Renal cortical epithelial cell (primary cell): ENCODE measurements around the gene CEP41. TPM values are rescaled to one million over a fixed set of nuclear protein-coding genes. Genes with fewer than 3 reads are reported as not detected.
A peak's percentile ranks its signal among the peaks of the same experiment; 100 is the strongest.

Experiments
- DNase-seq: peaks from one replicate; pipeline ENCODE4 v3.0.0-alpha.2; 2011; ENCODE audit warnings: low read depth
- total RNA-seq: library from RNA; depleted of rRNA; stranded (reverse); fragments of >200 nt; gene quantifications from 2 replicates; pipeline ENCODE4 v1.2.3, GENCODE V29; 2014

CEP41 gene
- total RNA-seq, 1 donor from 2014 or later, result 18.7 TPM

DNA sequence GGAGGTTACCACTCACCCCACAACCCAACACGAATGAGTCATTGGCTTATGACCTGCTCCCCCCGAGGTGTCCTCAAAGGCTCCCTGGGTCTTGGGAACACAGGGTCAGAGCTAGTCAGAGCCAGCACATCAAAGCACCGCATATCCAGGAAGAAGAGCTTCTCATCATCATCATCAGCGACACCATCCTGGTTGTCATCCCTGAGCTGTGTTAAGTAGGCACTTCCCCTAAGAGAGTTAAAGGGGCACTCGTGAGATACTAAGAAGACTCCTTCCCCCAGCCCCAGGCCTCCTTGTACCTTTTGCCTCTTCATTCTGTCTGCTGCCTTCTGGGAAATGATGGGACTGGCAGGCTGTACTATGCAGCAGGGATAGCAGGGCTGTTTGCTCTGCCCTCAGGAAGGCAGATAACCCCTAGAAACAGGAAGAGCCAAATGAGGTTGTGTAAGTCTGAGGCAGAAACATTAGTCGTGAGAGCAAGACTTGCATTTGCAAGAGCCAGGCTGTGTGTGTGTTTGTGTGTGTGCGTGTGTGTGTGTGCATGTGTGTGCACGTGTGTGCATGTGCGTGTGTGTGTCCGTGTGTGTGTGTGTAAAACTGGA, 71.6 kb downstream of the CEP41 start:
- peak; percentile 84 for DNase-seq

DNA sequence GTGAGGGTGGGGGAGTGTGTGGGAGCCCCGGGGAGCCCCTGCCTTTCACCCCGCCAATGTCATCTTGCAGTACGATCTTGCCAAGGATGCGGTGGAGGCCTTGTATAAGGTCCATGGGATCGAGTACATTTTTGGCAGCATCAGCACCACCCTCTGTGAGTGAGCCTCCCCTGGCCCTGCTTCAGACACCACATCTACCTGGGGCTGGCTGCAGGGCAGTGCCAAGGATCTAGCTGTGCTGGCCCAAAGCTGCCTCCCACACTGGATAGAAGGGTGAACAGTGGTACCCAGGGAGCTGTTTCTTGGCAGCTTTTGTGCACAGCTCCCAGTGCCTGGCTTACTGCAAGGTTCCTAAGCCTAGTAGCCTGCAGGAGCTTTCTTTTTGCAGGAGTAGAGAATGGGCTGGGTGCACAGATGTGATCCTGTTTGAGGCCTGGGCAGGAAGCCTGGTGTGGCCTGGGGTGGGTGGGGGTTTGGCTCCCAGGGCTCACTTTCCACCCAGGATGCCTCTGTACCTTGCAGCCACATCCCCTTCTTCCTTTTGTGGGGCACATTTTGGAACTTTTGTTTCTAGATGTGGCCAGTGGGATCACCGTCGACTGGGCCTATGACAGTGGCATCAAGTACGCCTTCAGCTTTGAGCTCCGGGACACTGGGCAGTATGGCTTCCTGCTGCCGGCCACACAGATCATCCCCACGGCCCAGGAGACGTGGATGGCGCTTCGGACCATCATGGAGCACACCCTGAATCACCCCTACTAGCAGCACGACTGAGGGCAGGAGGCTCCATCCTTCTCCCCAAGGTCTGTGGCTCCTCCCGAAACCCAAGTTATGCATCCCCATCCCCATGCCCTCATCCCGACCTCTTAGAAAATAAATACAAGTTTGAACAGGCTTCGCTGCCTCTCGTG, 72.7 kb downstream of the CEP41 start:
- DNase-seq, result no peak

DNA sequence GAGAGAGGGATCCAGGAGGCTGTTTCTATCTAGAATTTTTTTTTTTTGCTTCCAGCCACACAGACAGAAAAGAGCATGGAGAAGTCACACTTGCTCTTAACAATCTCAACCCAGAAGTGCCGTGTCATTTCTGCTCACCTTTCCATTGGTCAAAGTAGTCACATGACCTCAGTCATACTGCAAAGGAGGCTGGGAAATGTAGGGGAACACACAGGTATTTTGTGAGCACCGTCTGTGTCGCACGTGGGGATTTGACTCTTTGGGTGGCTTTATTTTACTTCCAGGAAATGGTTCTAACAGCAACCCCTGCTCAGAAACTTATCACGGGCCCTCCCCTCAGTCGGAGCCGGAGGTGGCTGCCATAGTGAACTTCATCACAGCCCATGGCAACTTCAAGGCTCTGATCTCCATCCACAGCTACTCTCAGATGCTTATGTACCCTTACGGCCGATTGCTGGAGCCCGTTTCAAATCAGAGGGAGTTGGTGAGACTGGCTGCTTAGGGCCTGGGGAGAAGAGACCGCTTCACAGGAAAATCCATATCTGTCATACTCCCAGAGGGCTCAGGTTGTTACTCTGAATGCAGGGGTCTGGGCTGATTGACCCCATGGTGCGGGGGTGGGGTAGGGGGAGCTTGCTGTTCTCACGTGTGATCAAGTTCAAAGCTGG, 73.6 kb downstream of the CEP41 start:
- no peak for DNase-seq

DNA sequence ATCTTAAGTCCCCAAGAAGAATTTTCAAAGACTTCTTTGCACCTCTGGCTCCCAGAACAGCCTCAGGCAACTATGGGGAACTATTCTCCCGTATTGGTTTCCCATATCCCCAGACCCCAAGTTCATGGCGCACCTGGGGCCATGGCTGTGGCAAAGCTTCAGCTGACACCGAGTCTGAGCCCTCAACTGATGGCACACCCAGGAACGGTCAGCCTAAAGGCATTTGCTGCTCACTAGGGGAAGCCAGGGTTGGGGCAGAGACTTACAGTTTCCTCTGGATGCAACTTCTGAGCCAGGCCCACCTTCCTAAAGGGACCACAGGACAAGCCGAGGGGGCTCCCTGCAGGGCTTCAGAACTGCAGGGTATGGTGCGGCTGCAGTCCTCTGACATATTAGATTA, 74.3 kb downstream of the CEP41 start:
- no peak for DNase-seq

DNA sequence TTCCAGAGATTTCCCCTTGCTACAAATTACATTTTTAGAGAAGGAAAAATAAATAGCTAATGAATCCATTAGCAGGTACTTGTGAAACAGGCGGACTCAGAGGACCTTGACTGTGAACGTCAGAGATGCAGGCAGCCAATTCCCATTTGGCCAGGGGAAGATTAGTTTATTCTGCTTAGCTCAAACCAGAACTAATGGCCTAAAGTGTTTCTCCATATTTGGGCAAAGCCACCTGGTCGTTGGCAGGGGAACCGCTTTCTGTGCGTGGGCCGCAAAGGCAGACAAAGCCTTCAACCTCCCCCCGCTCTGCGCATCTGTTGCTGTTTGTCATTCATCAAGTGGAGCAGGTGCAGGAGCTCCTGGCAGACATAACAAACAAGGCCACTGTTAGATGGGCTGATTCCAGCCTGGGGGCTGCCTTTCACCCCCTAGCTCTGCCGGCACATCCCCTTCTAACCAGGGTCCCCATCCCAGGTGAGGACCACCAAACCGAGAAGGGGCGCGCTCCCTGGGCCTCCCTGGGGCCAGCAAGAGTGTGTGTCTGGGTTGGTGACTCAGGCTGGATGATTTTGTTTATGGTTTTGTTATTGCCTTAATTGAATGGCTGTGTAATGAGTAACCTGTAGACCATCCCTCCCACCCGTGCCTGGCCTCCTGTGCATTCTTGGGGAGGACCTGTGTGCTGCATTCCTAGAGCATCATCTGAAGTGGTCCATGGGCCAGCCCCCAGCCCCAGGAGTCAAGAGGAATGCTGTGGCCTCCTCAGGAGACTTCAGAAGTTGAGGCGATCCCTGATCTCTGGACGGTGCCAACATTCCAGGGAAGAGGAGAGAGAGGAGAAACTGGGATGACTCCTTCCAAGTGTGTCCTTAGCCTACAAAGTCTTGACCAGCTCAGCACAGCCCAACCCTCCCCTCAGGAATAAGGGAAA, 75.0 kb downstream of the CEP41 start:
- peak; percentile 95 for DNase-seq

DNA sequence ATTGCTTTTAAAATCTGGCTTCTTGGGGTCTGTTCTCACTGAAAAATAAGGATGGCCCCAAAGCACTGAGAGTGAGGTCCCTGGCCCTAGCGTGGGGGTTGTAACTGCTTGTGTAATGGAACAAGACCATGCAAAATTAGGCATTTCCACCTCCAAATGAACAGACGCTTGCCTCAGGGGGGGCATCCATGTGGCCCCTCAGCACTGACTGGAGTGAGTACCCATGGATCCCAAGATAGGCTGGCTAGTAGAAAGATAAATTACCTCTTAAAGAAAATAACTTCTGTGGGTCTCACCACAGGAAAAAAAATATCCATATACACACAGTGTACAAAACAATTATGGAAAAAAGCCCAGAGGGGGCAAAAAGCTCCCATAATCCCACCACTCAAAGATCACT, 75.7 kb downstream of the CEP41 start:
- no peak for DNase-seq

DNA sequence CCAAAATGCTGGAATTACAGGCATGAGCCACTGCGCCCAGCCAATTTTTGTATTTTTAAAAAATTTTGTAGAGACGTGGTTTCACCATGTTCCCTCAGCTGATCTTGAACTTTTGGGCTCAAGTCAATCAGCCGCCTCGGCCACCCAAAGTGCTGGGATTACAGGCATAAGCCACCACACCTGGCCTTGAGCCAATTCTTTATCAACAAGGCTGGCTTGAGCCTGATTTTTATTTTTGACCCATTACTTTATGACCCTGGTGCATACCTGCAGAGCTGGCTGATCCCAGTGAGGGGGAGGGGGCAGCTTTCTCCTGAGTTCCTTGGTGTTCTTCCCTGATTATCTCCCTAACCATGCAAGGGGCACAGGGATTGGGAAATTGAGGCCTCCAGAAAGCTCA, 76.4 kb downstream of the CEP41 start:
- no peak for DNase-seq

DNA sequence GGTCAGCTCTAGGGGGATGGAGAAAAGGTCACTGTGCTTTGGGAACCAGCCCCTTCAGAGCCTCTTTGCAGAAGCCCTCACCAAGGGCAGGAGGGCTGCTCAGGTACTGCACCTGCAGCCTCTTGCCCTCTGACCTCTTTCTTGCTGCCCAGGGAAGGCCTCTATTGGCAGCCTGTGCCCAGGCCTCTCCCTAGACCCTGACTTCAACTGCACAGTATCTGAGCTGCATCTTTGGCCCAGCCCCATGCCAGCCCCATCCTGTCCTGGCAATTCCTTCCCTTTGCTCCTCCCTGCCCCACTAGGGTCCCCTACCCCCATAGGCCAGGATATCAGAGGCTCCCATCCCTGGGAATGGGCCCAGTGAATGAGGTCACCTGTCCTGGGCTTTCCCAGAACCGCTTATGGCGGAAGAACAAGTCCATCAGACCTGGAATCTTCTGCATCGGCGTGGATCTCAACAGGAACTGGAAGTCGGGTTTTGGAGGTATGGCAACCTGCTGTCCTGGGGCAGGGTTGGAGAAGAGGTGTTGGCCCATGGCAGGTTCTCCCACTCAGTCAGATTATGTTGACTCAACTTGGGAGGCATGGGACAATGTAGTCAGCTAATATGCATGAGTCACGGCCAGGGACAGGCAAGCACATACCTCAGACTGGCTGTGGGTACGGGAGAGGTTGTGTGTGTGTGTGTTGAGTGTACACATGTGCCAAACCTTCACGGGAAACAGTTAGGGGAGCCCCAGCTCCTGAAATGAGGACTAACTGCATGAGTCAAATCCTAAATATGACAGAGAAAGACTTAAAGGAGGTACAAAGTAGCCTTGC, 77.6 kb downstream of the CEP41 start:
- peak; percentile 99 for DNase-seq

DNA sequence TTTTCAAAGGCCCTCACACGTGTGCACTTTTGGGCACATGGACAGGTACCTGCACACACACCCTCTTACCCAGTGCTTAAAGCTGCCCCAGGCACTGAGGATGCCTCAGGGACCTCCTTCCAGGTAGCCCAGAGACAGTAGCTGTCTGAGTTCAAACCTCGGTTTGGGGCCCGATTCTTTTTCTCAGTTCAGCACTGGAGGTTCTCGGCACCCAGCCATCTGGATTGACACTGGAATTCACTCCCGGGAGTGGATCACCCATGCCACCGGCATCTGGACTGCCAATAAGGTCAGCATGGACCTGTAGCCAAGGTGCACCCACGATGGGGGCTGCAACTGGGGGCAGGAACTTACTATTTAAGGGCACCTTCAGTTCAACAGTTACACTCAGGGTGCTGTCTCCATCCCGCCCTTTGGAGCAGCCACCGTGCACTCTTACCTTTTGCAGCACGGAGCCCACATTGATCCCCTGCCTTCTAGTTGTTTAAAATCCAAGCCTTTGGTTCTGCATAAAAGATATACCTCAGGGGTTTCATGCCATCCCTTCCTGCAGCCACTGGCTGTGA, 78.5 kb downstream of the CEP41 start:
- no peak for DNase-seq

DNA sequence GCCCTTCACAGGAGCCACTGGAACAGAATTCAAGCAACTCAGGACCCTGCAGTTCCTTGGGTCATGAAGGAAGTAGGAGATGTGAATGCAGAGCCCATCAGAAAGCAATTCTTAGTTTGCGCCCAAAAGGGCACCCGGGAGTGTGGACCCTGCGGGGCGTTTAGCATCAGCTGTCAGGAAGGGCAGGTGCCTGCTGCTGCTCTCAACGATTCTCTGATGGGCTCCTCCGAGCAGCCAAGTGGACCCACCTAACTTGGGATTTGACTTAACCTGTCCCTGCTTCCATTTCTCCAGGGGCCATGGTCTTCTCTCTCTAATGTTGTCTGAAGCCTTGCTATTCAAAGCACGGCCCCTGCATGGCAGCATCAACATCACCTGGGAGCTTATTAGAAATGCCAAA, 79.1 kb downstream of the CEP41 start:
- DNase-seq, result no peak

DNA sequence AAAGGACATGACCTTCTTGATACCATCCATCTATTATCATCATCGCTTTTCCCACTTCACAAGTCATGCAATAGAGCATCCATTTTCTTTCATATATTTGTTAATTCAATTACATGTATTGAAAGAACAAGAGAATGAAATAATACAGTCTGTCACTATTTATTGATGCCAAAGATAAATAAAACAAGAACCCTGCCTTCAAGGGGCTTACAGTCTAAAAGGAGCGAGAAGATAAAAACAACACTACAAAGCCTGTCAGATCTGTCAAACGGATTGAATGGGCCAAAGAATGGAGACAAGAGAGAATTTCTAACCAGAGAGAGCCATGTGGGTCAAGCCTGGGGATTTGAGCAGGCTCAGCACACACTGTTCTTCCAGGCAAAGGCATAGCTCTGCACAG, 80.3 kb downstream of the CEP41 start:
- DNase-seq, result no peak

DNA sequence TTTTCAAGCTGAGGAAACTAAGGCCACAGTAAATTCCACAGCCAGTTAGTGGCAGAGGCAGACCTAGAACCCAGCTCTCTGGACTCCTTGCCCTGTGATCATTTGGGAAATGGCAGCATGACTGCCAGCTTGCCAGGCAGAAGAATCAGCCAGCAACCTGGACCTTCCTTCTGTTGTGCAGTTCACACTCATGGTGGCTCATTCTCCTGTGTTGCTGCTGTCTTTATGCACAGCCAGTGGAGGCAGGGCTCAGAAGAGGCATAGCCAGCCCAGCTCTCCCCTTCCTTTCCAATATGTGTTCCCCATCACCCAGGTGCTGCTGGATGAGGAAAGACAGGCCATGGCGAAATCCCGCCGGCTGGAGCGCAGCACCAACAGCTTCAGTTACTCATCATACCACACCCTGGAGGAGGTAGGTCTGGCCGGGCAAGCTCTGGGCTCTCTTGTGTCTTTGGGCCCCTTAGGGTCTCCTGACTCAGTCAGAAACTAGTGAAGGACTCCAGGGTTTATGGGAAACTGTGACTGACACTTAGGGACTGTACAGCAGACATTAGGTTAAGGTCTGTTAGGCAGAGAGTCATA, 81.4 kb downstream of the CEP41 start:
- no peak for DNase-seq

DNA sequence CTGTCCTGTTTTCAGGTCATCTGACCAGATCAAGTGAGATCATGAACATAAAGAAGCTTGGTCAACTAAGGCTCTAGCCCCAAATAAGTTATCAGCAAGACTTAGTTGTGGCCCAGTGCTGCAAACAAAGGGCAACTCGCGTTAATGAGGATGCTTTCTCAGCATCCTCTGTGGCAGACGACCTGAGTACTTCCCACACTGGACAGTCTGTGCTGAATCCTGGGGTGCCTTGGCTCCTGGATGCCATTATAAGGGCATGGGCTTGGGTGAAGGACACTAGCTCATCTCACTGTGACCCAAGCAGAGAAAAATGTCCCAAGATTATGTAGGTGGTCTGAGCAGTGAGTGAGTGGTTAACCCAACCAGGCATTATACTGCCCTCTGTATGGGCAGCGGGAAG, 82.3 kb downstream of the CEP41 start:
- DNase-seq, result no peak

DNA sequence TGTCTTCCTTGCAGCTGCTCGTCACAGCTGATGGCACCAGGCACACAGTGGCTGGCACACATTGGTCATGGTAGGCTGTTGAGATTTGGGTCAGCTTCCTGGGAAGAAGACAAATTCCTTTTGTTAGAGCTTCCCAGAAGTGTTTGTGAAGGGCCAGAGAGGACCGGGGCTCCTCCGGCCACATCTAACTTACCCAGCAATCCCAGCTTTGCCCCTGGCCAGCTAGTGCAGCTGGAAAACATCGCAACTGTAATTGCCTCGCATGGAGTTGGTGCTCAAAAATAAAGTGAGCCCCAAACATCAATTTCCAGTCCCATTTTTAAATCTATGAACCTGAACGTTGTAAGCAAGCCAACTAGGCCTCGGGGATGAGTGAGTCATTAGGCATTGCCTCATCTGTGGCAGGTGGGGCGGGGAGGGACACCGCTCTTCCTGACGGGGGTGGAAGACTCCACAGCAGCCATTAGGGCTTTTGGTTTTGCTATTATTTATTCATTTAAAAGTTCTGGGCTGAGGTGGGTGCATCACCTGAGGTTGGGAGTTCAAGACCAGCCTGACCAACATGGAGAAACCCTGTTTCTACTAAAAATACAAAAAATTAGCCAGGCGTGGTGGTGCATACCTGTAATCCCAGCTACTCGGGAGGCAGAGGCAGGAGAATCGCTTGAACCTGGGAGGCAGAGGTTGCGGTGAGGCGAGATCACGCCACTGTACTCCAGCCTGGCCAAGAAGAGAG, 83.8 kb downstream of the CEP41 start:
- peak; percentile 95 for DNase-seq

DNA sequence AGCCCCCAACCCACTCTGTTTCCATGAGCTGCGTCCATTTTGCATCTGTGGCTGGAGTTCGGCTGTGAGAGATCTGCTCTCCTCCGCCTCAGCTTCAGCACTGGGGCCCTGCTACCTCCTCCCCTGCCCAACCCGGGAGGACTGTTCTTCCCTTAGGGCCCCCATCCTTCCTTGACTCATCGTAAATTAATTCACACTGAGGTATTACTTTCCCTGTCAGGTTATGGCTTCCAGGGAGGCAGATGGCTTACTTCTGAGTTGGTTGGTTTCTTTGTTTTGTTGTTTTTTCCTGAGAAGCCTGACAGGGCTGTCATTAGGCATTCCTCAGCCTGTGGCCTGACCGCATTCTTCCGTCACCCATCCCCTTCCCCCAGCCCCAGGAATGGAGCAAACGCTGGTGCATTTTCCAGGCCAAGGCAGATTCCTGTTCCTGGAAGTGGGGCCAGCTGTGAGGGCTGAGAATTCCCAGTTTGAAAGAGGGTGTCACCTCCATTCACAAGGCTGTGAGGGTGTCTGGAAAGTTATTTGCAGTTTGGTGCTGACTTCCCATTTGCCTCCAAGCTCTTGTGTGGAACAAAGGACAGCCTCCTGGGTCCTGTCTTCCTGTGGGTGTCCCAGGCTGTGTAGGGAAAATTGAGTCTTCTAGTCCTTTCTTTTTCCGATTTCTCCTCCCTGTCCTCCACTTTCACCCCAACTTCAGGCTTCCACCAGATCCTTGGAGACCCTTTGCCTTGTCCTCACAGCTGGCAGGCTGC, 84.5 kb downstream of the CEP41 start:
- DNase-seq, result peak; percentile 99

DNA sequence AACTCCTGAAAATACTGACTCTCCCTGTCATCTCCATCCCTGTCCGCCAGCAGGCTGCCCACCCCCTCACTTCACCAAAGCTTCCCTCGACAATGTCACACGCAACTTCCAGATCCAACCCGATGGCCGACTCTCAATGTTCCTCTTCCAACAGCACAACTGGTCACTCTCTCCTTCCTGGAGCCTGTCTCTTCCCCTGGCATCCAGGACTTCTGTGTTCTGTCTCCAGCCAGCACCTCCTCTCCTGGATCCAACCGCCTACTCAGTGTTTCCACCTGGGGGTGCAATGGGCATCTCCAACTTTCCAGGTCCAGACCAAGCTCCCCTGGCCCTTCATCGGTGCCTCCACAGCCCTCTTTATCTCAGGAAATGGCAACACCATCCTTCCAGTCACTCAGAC, 87.6 kb downstream of the CEP41 start:
- no peak for DNase-seq

DNA sequence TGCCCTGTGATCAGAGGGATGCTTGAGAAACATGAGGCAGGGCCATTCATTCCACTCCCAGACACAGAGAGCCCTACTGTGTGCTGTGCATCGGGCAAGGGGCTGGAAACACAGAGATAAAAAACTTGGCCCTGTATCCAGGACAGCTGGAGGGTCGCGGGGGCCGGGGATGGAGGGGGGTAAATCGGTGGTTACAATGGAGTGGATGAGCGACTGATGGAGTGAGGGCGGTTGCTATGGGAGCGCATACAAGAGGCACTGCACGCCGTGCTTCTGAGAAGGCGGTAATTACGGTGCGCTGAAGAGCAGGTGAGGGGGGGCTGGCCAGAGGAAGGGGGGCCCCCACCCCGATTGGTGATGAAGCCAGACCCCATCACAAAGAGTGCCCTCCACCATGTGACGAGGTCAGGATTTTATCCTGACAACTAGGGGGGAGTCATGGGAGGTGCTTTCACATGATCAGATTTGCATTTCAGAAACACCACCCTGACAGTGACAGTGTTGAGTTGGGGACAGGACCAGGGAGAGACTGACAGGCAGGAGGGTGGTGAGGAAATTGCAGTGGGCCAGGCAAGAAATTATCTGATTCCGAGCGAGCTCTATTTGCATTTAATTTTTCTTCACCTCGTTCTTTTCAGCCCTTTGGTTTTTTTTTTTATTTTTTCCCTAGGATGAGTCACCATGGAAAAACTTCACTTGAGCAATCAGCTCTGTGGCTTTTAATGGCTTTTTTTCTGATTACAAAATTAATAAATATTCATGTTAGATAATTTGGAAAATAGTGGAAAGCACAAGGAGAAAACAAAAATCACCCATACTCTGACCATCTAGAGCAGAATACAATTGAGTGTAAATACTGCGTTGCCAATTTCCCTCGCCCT, 88.4 kb downstream of the CEP41 start:
- peak; percentile 79 for DNase-seq

DNA sequence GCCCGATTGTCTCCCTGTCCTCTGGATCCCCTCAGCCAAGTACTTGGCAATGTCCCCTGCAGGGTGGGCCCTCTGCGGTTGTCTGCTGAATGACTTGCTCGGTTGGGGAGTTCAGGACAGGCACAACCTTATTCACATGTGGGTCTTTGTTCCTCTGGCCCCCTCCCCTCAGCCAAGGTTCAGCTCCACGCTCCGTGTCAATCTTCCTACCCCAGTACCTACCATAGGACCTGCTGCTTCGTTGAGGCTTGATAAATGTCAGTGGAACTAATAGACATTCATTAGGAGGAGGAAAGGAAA, 89.1 kb downstream of the CEP41 start:
- DNase-seq, result no peak
